PC-9 (cell line): Measurements from ENCODE around the gene MED26. TPM values are rescaled to one million over a fixed set of nuclear protein-coding genes. Genes with fewer than 3 reads are reported as not detected.
"Not testable (repeated sequence)": the region's sequence is repeated elsewhere in the genome, so short reads cannot be mapped to it uniquely, and the experiment has no call there.

Experiments used
- BruUV-seq: library from RNA; stranded (reverse); fragments of 400-500 nt; replicated peaks from 2 replicates; lab custom pipeline; 2021; lab: Mats Ljungman, UMichigan
- CTCF ChIA-PET: fragments of 300-600 bp; sonication (Branson Sonifier 250); formaldehyde crosslinking; loops from one replicate; lab custom pipeline; 2022; ENCODE audit warnings: antibody characterized with exemption; lab: Charles Lee
- POLR2A ChIA-PET: fragments of 300-600 bp; sonication (Branson Sonifier 250); formaldehyde crosslinking; loops from one replicate; lab custom pipeline; 2022; ENCODE audit warnings: antibody characterized with exemption; ENCODE audit not compliant: unreplicated experiment; lab: Charles Lee
- DNase-seq, 2 experiments: peaks; one replicate each; pipeline versions ENCODE4 v3.0.0 to v3.0.0-alpha.2; 2015 to 2022; ENCODE audit warnings: mixed read lengths in 1 of 2
- H2AFZ ChIP-seq: fragments of 200-600 bp; sonication (generic); 2 replicates; pipeline ENCODE4 v1.8.1; 2017; ENCODE audit warnings: antibody characterized with exemption
- H3F3A ChIP-seq: fragments of 200-600 bp; sonication (generic); 2 replicates; pipeline ENCODE4 v1.8.1; 2017; ENCODE audit warnings: antibody characterized with exemption, mild to moderate bottlenecking, low read depth; ENCODE audit not compliant: insufficient read depth
- H3K27ac ChIP-seq: fragments of 200-600 bp; sonication (generic); 2 replicates; pipeline ENCODE4 v1.6.1; 2016; ENCODE audit warnings: mixed run types
- H3K27me3 ChIP-seq: fragments of 200-600 bp; sonication (generic); 2 replicates; pipeline ENCODE4 v1.6.1; 2016; ENCODE audit warnings: low read depth, mixed run types; ENCODE audit not compliant: insufficient read depth
- H3K36me3 ChIP-seq: fragments of 200-600 bp; sonication (generic); 2 replicates; pipeline ENCODE4 v1.6.1; 2016; ENCODE audit warnings: low read depth, mixed run types
- H3K4me1 ChIP-seq: fragments of 200-600 bp; sonication (generic); replicated peaks from 2 replicates; pipeline ENCODE4 v1.6.1; 2016; ENCODE audit warnings: mixed run types; ENCODE audit not compliant: insufficient read depth
- H3K4me2 ChIP-seq: fragments of 200-600 bp; sonication (generic); 2 replicates; pipeline ENCODE4 v1.6.1; 2017; ENCODE audit warnings: mixed run types
- H3K4me3 ChIP-seq: fragments of 200-600 bp; sonication (generic); 2 replicates; pipeline ENCODE4 v1.6.1; 2016; ENCODE audit warnings: mixed run types
- H3K79me2 ChIP-seq: fragments of 200-600 bp; sonication (generic); 2 replicates; pipeline ENCODE4 v1.6.1; 2017; ENCODE audit warnings: low read depth, mixed run types
- H3K9me2 ChIP-seq: fragments of 200-600 bp; sonication (generic); 2 replicates; pipeline ENCODE4 v1.8.1; 2017; ENCODE audit warnings: mild to moderate bottlenecking; ENCODE audit not compliant: insufficient read depth
- H3K9me3 ChIP-seq: fragments of 200-600 bp; sonication (generic); 2 replicates; pipeline ENCODE4 v1.8.1; 2016; ENCODE audit warnings: low read depth; ENCODE audit not compliant: insufficient read depth
- H4K20me1 ChIP-seq: fragments of 200-600 bp; sonication (generic); 2 replicates; pipeline ENCODE4 v1.8.1; 2017; ENCODE audit not compliant: insufficient read depth
- CTCF ChIP-seq: fragments of 200-600 bp; sonication (generic); conservative IDR thresholded peaks from 2 replicates; pipeline ENCODE4 v1.6.1; 2017; ENCODE audit warnings: mixed run types, antibody characterized with exemption, mild to moderate bottlenecking, moderate library complexity
- EZH2 ChIP-seq: fragments of 200-600 bp; sonication (generic); IDR thresholded peaks from 2 replicates; pipeline ENCODE4 v1.8.0; 2017; ENCODE audit warnings: antibody characterized with exemption, low read depth
- intact Hi-C: fragments of 100-400 bp; cut with micrococcal nuclease; formaldehyde crosslinking; loops from one replicate; pipeline ENCODE4 v1.10.0; 2022; ENCODE audit not compliant: unreplicated experiment
- total RNA-seq: library from RNA; stranded (reverse); gene quantifications from 2 replicates; pipeline ENCODE4 v1.2.3, GENCODE V29; 2021

Gene MED26
- total RNA-seq, 1 experiment from 2014 or later: 11.9 TPM

DNA sequence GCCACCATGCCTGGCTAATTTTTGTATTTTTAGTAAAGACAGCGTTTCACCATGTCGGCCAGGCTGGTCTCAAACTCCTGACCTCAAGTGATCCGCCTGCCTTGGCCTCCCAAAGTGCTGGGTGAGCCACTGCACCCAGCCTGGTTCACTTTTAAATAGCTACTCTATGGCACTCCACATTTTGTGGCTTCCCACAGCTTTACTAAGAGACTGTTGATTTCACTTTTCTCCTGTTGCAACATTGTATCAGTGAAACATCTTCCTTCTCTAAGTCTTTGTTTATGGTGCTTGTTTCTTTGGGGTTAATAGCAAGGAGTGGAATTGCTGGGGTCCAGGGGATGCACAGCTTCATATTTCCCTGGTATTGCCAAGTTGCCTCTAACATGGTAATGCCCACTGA, 45.2 kb upstream of the MED26 start:
- intact Hi-C loops: no loop called here
- POLR2A ChIA-PET: interaction anchor here (0.6 kb wide), 1 partner anchor 12 kb away, joined by 5 read pairs; the partner anchor contains the start of gene TMEM38A
- Histone ChIP-seq H3K4me2 (no peak overlapping the region), H3K36me3 (no peaks in the 10 kb centered on the region), H3K27ac (no peak overlapping the region), H3K79me2 (no peaks in the 10 kb centered on the region), H2AFZ (no peak overlapping the region), H3F3A (peaks cover 8% of the 10 kb centered on the region; the same call in 1 of the 2 replicates), H3K4me1 (peaks cover 13% of the 10 kb centered on the region), H3K4me3 (no peak overlapping the region), H3K9me3 (no peaks in the 10 kb centered on the region), H4K20me1 (no peaks in the 10 kb centered on the region), H3K27me3 (no peaks in the 10 kb centered on the region), H3K9me2 (no peaks in the 10 kb centered on the region)
- no peak for DNase-seq
- TF ChIP-seq CTCF (no peak), EZH2 (no peak)
- CTCF ChIA-PET: no interaction called here
- BruUV-seq: no TSS peak

- H3F3A ChIP-seq: peaks cover 8% of the 10 kb centered on the region; the same call in 1 of the 2 replicates
- no peaks in the 10 kb centered on the region for H3K9me2 ChIP-seq
- no peak overlapping the region for H3K4me3 ChIP-seq
- H3K9me3 ChIP-seq: no peaks in the 10 kb centered on the region
- ChIA-PET CTCF (interaction anchor here (0.6 kb wide), 1 partner anchor 10 kb away, joined by 3 read pairs; no protein-coding TSS in a partner anchor), POLR2A (interaction anchor here (0.6 to 0.7 kb wide), 3 partner anchors 14 to 350 kb away, joined by 4 to 10 read pairs (median 4); no protein-coding TSS in a partner anchor)
- peaks cover 2% of the 10 kb centered on the region; the same call in 1 of the 2 replicates for H3K4me1 ChIP-seq
- intact Hi-C loops: no loop called here
- no peak overlapping the region for H2AFZ ChIP-seq
- H3K79me2 ChIP-seq: no peaks in the 10 kb centered on the region
- H3K27ac ChIP-seq: no peak overlapping the region
- H3K27me3 ChIP-seq: no peaks in the 10 kb centered on the region
- no peaks in the 10 kb centered on the region for H4K20me1 ChIP-seq
- TF ChIP-seq EZH2 (no peak), CTCF (no peak)
- H3K36me3 ChIP-seq: no peaks in the 10 kb centered on the region
- BruUV-seq: no TSS peak
- no peak for DNase-seq
- H3K4me2 ChIP-seq: no peak overlapping the region
These were observed 43.8 kb upstream of the MED26 start for GRCh38 chr19:16671652-16672274.

DNA sequence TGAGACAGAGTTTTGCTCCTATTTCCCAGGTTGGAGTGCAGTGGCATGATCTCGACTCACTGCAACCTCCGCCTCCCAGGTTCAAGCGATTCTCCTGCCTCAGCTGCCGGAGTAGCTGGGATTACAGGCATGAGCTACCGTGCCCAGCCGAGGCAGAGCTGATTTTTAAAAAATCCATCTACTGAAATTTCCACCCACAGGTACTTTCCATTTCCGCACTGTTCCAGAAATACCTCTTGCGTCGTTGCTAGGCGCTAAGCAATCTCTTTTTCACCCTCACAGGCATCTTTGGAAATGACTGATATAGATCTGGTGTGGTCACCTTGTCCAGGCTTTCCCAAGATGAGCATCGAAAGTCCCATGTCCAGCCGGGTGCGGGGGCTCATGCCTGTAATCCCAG, 42.3 kb upstream of the MED26 start:
- TF ChIP-seq CTCF (no peak), EZH2 (no peak)
- no peaks in the 10 kb centered on the region for H3K9me2 ChIP-seq
- H3K4me3 ChIP-seq: no peak overlapping the region
- H3K79me2 ChIP-seq: no peaks in the 10 kb centered on the region
- H2AFZ ChIP-seq: no peak overlapping the region
- no peak overlapping the region for H3K27ac ChIP-seq
- ChIA-PET CTCF (interaction anchor here (0.6 kb wide), 1 partner anchor 159 kb away, joined by 3 read pairs; no protein-coding TSS in a partner anchor), POLR2A (interaction anchor here (0.6 kb wide), 1 partner anchor 49 kb away, joined by 7 read pairs; no protein-coding TSS in a partner anchor)
- no peak for DNase-seq
- no peaks in the 10 kb centered on the region for H3K36me3 ChIP-seq
- no peak overlapping the region for H3K4me2 ChIP-seq
- H4K20me1 ChIP-seq: no peaks in the 10 kb centered on the region
- H3K9me3 ChIP-seq: no peaks in the 10 kb centered on the region
- H3K4me1 ChIP-seq: no peaks in the 10 kb centered on the region
- H3F3A ChIP-seq: no peaks in the 10 kb centered on the region
- no peaks in the 10 kb centered on the region for H3K27me3 ChIP-seq
- no TSS peak for BruUV-seq
- intact Hi-C loops: no loop called here

DNA sequence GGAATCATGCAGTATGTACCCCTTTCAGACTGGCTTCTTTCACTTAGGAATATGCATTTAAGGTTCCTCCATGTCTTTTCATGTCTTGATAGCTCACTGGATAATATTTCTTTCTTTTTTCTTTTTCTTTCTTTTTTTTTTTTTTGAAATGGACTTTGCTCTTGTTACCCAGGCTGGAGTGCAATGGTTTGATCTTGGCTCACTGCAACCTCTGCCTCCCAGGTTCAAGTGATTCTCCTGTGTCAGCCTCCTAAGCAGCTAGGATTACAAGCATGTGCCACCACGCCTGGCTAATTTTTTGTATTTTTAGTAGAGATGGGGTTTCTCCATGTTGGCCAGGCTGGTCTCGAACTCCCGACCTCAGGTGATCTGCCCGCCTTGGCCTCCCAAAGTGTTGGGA, 40.7 kb upstream of the MED26 start:
- H3K36me3 ChIP-seq, H3K4me1 ChIP-seq, H3K4me3 ChIP-seq, H4K20me1 ChIP-seq, H3K9me3 ChIP-seq, DNase-seq, BruUV-seq, intact Hi-C loops, H3K9me2 ChIP-seq, CTCF ChIA-PET, H3K27ac ChIP-seq, H3K27me3 ChIP-seq, H3K4me2 ChIP-seq, H3F3A ChIP-seq, H2AFZ ChIP-seq, H3K79me2 ChIP-seq: not testable (repeated sequence)
- POLR2A ChIA-PET: interaction anchor here (0.7 kb wide), 1 partner anchor 362 kb away, joined by 10 read pairs; no protein-coding TSS in a partner anchor
